NCI-H1436 (cell line): Measurements from ENCODE around the gene APOL3.
A peak's percentile ranks its signal among the peaks of the same experiment; 100 is the strongest.
"Not testable (repeated sequence)": the region's sequence is repeated elsewhere in the genome, so short reads cannot be mapped to it uniquely, and the experiment has no call there.

Experiments
- DNase-seq: peaks from one replicate; lab custom pipeline; 2025; lab: John Stamatoyannopoulos, UW

Gene APOL3, protein sequence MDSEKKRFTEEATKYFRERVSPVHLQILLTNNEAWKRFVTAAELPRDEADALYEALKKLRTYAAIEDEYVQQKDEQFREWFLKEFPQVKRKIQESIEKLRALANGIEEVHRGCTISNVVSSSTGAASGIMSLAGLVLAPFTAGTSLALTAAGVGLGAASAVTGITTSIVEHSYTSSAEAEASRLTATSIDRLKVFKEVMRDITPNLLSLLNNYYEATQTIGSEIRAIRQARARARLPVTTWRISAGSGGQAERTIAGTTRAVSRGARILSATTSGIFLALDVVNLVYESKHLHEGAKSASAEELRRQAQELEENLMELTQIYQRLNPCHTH

DNA sequence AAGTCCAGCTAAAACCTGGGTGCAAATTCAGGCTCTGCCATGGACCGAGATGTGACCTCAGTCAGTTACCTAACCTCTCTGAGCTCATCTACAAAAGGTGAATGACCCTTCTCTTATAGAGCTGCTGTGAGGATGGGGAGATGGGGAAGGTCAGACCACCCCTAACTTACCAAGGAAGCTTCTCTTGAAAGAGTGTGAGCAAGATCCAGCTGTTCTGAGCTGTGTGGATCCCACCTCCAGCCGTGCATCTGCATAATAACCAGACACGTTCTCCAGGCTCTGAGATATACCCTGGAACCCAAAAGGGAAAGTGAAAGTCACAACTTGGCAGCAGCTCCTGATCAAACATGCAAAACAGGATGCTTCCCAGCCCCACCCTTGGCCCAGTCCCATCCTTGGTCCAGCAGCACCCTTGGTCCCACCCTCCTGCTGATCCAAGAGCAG is at the start of gene APOL3:
APOL3 (minus strand) TSS at position 257 of the 444 bp plus-strand sequence. CDS start 11,700 bp downstream, outside the sequence.
- DNase-seq: no peak

DNA sequence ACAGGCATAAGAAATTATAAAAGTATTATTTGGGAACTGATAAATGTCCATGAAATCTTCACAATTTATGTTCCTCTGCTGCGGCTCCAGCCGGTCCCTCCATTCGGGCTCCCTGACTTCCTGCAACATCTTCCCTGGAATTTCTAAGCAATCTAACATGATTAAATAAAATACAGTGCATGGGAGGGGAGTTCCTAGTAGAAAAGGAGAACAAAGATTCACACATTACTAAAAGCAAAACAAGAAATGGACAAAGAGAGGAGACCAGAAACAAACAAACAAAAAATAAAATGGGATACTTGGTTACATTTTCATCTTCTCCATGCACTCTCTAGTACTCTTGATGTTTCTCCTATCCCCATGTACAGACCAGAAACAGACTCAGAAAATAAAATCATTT is 49.7 kb upstream of the APOL3 start:
- no peak for DNase-seq

DNA sequence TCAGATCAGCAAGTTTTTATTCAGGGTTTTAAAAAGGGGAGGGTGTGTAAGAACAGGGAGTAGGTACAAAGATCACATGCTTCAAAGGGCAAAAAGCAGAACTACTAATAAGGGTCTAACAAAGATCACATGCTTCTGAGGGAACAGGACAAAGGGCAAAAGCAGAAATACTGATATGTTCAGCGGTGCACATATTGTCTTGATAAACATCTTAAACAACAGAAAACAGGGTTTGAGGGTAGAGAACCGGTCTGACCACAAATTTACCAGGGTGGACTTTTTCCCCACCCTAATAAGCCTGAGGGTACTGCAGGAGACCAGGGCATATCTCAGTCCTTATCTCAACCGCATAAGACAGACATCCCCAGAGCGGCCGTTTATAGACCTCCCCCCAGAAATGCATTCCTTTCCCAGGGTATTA is 48.9 kb upstream of the APOL3 start:
- not testable (repeated sequence) for DNase-seq

DNA sequence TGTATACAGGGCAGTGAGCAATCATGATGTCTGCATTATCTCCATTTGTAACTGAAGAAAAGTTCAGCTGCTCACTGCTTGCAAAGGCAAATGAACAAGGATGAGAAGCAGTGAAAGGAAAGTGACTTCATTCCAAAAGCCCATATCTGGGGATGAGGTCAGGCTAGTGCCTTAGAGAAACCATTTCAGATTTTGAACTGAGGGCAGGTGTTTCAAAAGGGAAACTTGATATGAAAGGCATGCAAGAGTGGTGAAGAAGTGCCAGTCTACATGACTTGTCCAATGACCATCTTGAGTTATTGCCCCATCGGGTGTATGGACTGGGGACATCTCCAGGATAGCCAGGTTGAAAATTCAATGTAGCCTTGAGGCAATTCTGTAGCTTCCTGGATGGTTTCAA is 48.4 kb upstream of the APOL3 start:
- DNase-seq: no peak

DNA sequence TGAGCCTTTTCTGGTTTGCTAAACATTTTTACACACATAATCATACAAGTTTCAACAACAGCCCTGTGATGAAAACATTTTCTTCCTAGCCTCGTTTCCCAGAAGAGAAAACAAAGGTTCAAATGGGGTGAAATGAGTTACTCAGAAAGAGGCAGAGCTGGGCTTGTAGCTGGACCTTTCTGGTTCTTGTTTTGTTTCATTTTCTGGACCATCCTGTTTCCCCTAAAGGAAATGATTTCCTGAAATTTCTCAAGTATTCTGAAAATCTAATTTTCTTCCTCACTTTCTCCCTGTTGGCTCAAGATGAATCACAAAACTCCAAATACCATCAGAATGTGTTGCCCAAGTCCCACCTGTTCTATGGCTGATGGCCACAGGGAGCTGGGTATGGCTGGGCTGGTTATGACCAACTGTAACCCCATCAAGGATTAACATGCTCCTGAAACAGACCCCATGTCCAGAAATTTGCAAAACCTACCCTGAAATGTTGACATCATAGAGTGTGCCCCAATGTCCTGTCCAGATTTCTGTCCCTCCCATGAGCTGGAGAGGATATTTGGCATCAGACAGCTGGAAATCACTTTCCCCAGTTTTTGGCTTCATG is 47.7 kb upstream of the APOL3 start:
- DNase-seq: no peak

DNA sequence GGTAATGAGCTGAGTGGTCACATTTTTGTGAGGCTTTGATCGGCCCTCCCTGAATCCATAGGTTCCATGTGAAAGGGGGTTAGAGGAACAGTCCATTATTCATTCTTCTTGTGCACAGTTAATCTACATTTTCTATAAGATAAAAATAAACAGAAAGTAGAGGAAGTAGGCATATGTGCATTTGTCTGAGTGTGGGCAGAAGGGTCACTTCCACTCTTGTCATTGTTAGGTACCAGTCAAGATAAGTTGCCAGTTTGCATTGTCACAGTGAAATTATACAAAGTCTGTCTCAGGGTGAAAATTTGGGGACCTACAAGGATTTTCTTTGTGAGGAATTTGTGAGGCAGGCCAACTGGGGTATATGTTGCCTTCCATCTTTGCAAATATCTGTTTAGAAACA is 45.7 kb upstream of the APOL3 start:
- no peak for DNase-seq

DNA sequence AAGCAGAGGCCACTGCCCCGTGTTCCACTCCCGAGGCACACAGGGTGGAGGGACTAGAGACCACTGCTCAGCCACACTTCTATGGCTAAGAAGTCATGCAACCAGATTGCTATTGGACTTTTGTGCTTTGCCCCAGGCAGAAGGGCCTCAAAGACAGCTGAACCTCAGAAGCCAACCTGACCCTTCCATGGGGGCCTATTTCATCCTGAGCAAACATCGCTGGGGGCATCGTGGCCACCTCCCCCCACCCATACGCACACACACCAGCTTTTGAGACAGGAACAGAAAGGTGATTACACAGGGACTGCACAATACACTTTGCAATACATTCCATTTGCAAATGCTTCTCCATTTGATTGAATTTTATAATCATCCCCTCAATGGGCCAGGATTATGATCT is 45.0 kb upstream of the APOL3 start:
- DNase-seq: not testable (repeated sequence)

DNA sequence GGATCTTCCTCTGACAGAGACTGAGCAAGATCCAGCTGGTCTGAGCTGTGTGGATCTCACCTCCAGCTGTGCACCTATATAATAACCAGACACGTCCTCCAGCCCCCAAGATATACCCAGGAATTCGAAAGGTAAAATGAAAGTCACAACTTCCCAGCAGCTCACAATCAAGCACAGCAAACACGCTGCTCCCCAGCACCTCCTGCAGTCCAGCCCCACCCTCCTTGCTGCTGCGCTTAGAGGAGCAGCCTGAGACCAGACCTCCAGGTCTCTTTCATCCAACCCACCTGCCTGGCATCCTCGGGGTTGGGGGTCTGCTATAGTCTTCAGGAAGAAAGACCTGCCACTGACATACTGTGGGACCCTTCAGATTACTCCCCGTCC is 44.1 kb upstream of the APOL3 start:
- no peak for DNase-seq

DNA sequence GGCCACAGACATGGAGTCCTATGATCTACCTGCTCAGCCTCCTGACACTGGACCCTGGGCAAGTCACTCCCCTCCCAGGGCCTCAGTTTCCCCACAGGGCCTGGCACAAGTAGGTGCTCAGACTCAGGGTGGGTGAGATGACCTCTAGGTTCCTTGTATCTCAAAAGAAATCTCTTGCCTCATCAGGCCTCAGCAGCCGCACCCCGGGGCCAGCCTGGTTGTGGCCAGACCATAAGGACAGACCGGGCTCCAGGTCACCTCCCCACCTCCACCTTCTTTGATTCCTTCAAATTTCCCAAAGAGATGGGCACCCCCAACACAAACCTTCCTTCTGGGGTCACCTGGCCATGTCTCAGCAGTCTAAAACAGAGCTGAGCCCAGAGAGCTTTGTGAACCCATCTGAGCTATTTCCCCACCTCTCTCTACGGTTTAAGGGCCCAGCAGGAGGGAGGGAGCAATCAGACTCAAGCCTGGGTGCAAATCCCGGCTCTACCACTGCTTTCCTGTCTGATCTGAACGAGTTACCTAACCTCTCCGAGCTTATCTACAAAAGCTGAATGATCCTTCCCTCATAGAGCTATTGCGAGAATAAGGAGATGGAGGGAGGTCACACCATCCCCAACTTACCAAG is 43.6 kb upstream of the APOL3 start:
- DNase-seq: no peak

DNA sequence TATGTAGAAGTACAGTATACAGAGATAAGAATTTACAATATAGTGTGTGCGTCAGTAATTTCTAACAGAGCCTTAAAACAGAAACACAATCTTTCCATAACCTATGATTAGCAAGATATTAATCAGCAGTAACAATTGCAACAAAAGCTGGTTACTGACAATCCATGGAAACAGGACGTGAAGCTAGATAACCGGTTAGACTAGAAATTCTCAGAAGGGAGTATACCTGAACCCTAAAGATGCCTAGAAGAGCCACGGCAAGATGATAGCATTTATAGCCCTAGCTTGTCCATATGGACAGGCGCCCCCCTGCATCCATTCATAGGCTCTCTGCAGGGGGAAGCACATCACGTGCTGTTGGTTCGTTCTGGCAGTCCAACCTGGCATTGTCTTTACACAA is 42.9 kb upstream of the APOL3 start:
- DNase-seq: not testable (repeated sequence)

DNA sequence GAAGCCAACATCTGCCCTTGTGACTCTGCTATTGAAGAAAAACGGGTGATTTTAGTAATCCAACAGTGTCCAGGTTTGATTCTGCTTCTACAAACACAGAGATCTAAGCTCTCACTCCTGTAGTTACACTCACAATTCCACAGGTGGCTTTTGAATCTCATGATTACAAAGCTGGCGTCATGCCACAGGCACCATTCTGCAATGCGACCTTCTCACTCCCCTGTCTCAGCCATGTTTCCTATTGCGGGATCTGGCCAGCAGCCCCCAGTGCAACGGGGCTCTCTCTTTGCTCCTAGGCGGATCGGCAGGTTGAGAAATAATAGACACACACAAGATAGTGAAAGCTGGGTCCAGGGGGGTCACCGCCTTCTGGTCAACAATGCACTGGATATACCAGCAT is 42.4 kb upstream of the APOL3 start:
- DNase-seq: not testable (repeated sequence)

DNA sequence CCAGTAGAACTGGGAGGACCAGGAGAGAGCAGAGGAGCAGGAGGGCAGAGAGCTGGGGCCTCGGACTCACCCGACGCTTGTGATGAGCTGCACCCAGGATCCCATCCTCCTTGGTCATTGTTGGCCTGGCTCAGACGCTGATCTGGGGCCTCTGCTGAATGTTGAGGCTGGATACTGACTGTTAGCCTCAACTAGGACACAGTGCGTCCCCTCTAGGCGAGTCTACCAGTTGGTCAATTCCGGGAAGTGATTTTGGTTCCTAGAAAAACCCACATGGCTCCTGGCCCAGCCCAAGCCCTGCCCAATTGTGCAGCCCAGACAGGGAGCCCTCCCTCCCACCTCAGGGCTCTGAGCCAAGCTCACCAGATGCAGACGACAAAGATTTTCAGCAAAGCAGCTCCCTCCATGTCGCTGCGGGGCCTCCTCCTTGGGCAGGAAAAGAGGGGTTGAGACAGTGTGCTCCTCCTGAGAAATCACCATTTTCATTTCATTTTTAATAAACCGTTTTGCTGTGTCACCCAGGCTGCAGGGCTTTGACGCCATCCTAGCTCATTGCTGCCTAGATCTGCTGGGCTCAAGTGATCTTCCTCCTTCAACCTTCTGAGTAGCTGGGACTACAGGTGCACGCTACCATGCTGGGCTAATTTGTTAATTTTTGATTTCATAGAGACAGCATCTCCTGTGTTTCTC is 41.2 kb upstream of the APOL3 start, which contains the start of gene APOL4:
APOL4 (minus strand) TSS at position 180 of the 690 bp plus-strand sequence; CDS start at position 105, 75 bp downstream.
- DNase-seq: no peak

DNA sequence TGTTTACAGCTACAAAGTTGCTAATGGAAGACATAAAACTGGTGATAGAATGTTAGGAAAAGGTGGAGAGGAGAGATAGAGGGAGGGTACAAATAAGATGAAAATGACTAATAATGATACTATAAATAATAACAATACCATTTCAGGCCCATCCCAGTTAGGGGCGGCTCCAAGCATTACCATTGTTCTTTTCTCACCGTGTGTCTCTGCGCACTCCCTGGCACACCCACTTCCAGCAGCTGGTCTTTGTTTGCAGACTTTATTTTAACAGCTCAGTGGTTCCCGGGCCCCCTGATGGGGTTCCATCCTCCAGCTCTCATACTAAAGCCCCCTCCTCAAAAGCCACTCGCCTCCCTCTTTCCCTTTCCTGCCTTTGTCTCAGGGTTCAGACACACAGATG is 40.5 kb upstream of the APOL3 start:
- DNase-seq: not testable (repeated sequence)

DNA sequence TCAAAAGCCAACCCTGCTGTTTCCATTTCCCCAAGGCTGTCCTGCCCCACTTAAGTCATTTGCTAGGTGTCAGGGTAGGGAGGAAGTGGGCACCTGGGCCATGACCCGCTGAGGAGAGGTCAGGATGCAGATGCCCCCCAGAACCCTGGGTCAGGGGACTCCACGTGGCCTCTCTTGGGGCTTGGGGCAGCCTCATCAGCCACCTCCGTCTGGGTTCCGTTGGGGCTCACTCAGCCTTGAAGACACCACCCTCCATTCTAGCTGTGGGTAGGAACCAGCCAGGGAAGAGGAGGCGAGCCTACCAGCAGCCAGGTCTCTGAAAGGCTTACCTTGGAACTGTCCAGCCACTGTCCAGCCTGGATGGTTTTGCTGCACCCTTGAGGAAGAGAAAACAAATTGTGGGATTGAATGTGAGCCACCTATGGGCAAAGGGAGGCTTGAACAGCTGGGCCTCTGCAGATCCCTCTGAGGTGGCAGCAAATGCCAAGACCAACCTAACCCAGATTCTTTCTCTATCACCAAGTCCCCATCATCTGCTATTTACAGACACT is 38.5 kb upstream of the APOL3 start:
- DNase-seq: no peak

DNA sequence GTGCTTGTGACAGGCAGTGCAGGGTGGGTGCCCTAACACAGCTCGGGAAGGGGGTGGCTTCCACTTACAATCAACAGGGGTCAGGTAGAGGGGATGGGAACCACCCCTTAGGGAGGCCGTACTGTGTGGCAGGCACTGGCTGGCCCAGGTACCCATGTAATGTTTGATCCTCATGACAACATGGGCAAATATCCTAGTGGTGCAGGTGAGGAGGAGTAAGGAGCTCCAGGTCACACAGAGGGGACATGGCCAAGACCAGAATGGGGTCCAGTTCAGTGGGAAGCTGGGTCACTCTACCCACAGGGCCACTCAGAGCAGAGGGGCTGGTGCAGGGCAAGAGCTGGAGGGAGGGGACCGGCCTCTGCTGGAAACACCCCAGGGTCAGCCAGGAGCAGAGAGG is 38.0 kb upstream of the APOL3 start:
- DNase-seq: no peak

DNA sequence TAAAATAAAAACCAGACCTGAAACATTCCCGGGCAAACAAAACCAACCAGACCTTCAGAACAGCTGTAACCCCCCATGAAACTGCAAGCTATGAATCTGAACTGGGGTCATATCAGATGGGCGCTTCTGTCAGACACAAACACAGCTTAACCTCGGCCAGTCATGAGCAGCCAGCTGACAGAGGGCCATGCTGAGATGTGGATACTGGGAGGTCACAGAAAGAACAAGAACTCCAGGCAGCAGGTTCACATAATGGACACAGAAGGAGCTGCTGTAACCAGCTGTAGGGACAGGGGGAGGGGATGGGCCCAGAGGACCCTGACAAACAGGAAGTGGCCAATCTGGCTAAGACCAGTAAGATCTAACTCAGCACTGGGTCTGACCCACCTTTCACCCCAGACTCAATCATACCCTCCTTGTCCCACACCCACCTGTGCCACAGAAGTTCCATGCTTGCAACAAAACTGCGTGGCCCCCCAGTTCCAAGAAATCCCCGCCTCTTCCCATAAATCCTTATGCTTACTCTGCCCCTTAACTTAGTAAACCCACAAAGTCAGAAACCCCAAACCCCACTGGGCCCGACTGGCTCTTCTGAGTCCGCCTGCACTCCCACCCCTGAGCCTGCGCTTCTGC is 37.1 kb upstream of the APOL3 start:
- no peak for DNase-seq

DNA sequence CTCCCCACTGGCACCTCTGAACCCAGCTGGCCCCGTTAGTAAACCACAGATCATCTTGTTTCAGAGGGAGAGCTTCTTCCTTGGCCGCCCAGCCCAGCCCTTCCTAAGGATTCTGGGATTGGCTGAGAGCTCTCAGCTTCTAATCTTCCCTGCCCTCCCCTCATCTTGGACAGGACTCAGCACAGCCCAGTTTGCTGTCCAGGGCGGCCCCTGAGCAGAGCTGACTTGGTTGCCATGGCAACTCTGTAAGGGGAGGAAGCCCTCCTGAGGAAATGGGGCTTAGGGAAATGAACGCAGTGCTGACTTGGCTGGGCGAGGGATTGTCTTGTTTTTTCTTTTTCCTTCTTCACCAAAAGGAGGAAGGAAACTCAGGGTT is 36.5 kb upstream of the APOL3 start:
- DNase-seq: peak; percentile 33

DNA sequence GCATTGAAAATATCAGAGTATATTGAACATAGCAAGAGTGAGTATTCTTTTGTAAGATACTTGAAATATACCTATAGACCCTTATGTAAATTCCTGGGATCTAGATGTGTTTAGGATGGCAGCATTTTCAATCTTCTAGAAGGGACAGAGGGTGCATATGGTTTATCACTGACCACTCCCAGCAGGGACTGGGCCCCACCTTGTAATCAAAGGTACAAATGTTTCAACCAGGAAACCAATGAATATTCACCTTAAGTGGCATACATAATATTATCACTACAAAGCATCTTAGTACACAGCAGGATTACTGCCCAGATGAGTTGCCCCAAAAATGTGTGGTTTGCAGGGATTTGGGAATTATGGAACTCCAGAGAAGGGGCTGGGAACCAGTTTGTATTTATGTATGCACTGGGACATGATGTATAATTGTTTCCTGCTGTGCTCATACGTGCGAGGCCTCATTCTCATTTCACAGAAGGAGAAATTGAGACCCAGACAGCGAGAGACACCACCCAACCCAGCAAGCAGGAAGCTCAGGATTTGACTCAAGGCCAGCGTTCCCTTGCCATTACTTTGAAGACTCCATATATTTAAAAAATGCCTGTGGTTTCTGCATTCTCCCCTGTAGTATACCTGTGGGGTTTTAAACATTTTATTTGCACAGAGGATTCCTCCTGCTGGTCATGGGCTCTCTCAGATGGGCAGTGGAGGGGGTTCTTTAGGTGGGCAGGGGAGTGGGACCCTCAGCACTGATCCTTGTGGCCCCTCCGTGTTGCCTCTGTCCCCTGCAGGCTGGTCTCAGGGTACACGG is 35.9 kb upstream of the APOL3 start:
- no peak for DNase-seq

DNA sequence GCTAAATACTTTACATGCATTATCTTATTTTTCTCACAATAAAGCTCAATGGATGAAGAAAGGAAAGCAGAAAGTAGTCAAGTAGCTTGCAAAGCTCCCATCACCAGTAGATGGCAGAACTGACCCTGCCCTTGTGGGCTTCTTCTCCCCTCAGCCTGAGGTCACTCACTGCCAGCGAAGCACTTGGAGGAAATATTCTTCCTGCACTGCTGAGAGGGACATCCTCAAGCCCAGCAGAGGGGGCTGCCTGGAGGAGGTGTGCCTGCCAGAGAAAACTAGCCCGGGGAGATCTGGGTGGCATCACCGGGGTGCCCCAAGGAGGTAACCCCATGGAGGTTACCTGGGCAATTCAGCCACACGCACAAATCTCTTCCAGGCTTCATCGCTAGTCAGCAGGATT is 34.4 kb upstream of the APOL3 start:
- peak; percentile 46 for DNase-seq

DNA sequence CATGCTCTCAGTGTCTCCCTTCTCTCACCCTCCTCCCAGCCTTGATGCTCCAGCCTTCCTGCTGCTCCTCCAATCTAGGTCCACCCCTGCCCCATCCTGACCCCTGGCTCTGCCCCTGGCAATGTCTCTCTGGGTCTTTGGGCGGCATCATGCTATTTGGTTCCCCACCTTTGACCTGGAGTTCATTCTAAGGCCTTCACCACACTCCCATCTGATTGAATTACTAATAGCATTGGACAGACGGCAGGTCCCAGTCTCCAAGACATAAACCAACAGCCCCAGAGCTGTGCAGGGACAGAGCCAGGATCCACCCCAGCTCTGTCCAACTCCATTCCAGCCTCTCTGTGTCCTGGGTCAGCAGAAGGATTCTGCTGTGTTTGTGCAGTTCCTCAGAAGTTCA is 33.8 kb upstream of the APOL3 start:
- DNase-seq: no peak

DNA sequence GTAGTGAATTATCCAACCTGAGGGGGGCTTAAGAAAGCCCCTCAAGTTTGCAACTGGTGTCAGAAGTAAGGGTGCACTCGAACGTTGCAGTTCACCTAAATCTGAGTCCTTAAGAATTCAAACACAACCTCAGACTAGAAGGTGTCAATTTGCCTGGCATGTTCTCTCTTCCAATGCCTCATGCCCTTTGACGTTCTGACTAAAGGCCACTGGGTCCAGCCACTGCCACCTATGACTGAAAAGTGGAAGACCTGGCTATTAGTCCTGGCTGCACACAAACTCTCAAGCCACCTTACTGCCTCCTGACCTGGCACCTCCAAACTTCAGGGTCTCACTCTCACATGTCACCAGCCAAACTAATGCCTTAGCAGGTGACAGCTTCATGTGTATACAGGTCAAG is 33.0 kb upstream of the APOL3 start:
- DNase-seq: no peak
